Esophagus muscularis mucosa (tissue), 3 donors: ENCODE data around the gene OR51S1.

Experiments
- CTCF ChIP-seq, 3 experiments: fragments of 200-600 bp in 2 of 3; fragments of 450-650 bp in 1 of 3; sonication (generic) in 2 of 3; IDR thresholded peaks; one replicate each; pipeline ENCODE4 v1.5.1; 2017 to 2019; ENCODE audit warnings: antibody characterized with exemption in 3 of 3, mild to moderate bottlenecking in 2 of 3, moderate library complexity in 1 of 3
- POLR2A ChIP-seq: fragments of 450-650 bp; IDR thresholded peaks from one replicate; pipeline ENCODE4 v1.6.1; 2017; ENCODE audit warnings: antibody characterized with exemption, moderate library complexity, mild to moderate bottlenecking, low read depth

GRCh38 chr11:4839851-4840549 lies 9.0 kb downstream of the OR51S1 start:
- TF ChIP-seq CTCF (IDR thresholded peaks at IDR 0.05) (no peak), POLR2A (no peak)
